ENCODE results near the gene TTC7B. TPM values are rescaled to one million over a fixed set of nuclear protein-coding genes. Genes with fewer than 3 reads are reported as not detected.

TTC7B gene
- polyA plus RNA-seq, 1 donor (not counting 4 experiments of a cell fraction or from before 2014, with no cell fraction given) = 21.4 TPM

GRCh38 chr14:90560558-90560957 lies 255.7 kb downstream of the TTC7B start:
- Histone ChIP-seq H3K9ac (ENCODE audit: control insufficient read depth, extremely low read depth, insufficient read depth, low read length) (no peak overlapping the region), H3K36me3 (ENCODE audit: control insufficient read depth in 2 of 2, extremely low read depth in 1 of 2, insufficient read depth in 2 of 2, low read length in 2 of 2) (no peaks in the 10 kb centered on the region), H3K9me3 (ENCODE audit: control insufficient read depth, low read depth, low read length) (no peaks in the 10 kb centered on the region), H3K4me1 (ENCODE audit: control insufficient read depth, extremely low read depth, insufficient read depth, low read length) (no peaks in the 10 kb centered on the region), H3K9me1 (ENCODE audit: control insufficient read depth, extremely low read depth, insufficient read depth, low read length) (no peaks in the 10 kb centered on the region), H3K79me2 (ENCODE audit: control insufficient read depth, insufficient read depth, low read length) (no peaks in the 10 kb centered on the region), H3K27ac (ENCODE audit: control insufficient read depth, insufficient read depth, low read length) (no peak overlapping the region), H4K20me1 (ENCODE audit: control insufficient read depth, extremely low read depth, insufficient read depth, low read length) (no peaks in the 10 kb centered on the region), H3K27me3 (ENCODE audit: control insufficient read depth, extremely low read depth, insufficient read depth, low read length) (no peaks in the 10 kb centered on the region), H2AFZ (ENCODE audit: control insufficient read depth, low read length) (no peak overlapping the region), H3K4me2 (ENCODE audit: control insufficient read depth, extremely low read depth, insufficient read depth, low read depth, low read length) (no peak overlapping the region), H3K4me3 (ENCODE audit: control insufficient read depth in 2 of 3, extremely low read depth in 1 of 3, insufficient read depth in 2 of 3, low read depth in 1 of 3, low read length in 3 of 3) (no peak overlapping the region)
- dilution Hi-C loops (cut with MboI; ENCODE audit: extremely low pct_ligation_motif_present, low sequenced_read_pairs) = no loop called here
- no peak for TF ChIP-seq EZH2 (IDR thresholded peaks at IDR 0.05; ENCODE audit: low read length)
- no peak for TF ChIP-seq CTCF (optimal IDR thresholded peaks at IDR 0.05 in 1 of 3, IDR thresholded peaks at IDR 0.05 in 1 of 3, conservative IDR thresholded peaks at IDR 0.05 in 1 of 3; ENCODE audit: extremely low read depth in 1 of 3, insufficient read depth in 2 of 3, low read length in 3 of 3)
- no peak for FAIRE-seq
- DNase-seq (ENCODE audit: low read depth, low spot score) = no peak

GRCh38 chr14:90559811-90560492 lies 256.3 kb downstream of the TTC7B start:
- Histone ChIP-seq H3K27ac (ENCODE audit: control insufficient read depth, insufficient read depth, low read length) (no peak overlapping the region), H2AFZ (ENCODE audit: control insufficient read depth, low read length) (no peak overlapping the region), H3K4me3 (ENCODE audit: control insufficient read depth in 2 of 3, extremely low read depth in 1 of 3, insufficient read depth in 2 of 3, low read depth in 1 of 3, low read length in 3 of 3) (no peak overlapping the region), H3K36me3 (ENCODE audit: control insufficient read depth in 2 of 2, extremely low read depth in 1 of 2, insufficient read depth in 2 of 2, low read length in 2 of 2) (no peaks in the 10 kb centered on the region), H3K4me1 (ENCODE audit: control insufficient read depth, extremely low read depth, insufficient read depth, low read length) (no peaks in the 10 kb centered on the region), H3K9ac (ENCODE audit: control insufficient read depth, extremely low read depth, insufficient read depth, low read length) (no peak overlapping the region), H3K4me2 (ENCODE audit: control insufficient read depth, extremely low read depth, insufficient read depth, low read depth, low read length) (no peak overlapping the region), H4K20me1 (ENCODE audit: control insufficient read depth, extremely low read depth, insufficient read depth, low read length) (no peaks in the 10 kb centered on the region), H3K9me1 (ENCODE audit: control insufficient read depth, extremely low read depth, insufficient read depth, low read length) (no peaks in the 10 kb centered on the region), H3K27me3 (ENCODE audit: control insufficient read depth, extremely low read depth, insufficient read depth, low read length) (no peaks in the 10 kb centered on the region), H3K9me3 (ENCODE audit: control insufficient read depth, low read depth, low read length) (no peaks in the 10 kb centered on the region), H3K79me2 (ENCODE audit: control insufficient read depth, insufficient read depth, low read length) (no peaks in the 10 kb centered on the region)
- dilution Hi-C loops (cut with MboI; ENCODE audit: extremely low pct_ligation_motif_present, low sequenced_read_pairs) = no loop called here
- no peak for TF ChIP-seq EZH2 (IDR thresholded peaks at IDR 0.05; ENCODE audit: low read length)
- TF ChIP-seq CTCF (optimal IDR thresholded peaks at IDR 0.05 in 1 of 3, IDR thresholded peaks at IDR 0.05 in 1 of 3, conservative IDR thresholded peaks at IDR 0.05 in 1 of 3; ENCODE audit: extremely low read depth in 1 of 3, insufficient read depth in 2 of 3, low read length in 3 of 3) = no peak
- no peak for DNase-seq (ENCODE audit: low read depth, low spot score)
- FAIRE-seq = no peak

Measured in keratinocyte (primary cell).